HepG2 (cell line): ENCODE results near the gene NEURL2. TPM values are rescaled to one million over a fixed set of nuclear protein-coding genes. Genes with fewer than 3 reads are reported as not detected.

Source experiments
- AKAP8 ChIP-seq: sonication (generic); formaldehyde crosslinking; IDR thresholded peaks from 2 replicates; pipeline ENCODE4 v1.5.1; 2020; ENCODE audit warnings: mild to moderate bottlenecking, missing genetic modification reagents
- ATF7-NPFF ChIP-seq: sonication (generic); formaldehyde crosslinking; IDR thresholded peaks from 2 replicates; pipeline ENCODE4 v1.8.1; 2023; ENCODE audit warnings: mild to moderate bottlenecking, low read depth, missing genetic modification reagents, moderate library complexity
- FOSL2 ChIP-seq: sonication (generic); formaldehyde crosslinking; IDR thresholded peaks from 2 replicates; pipeline ENCODE4 v1.4.0; 2020; ENCODE audit warnings: missing genetic modification reagents
- HNRNPK ChIP-seq: fragments of 200-400 bp; formaldehyde crosslinking; IDR thresholded peaks from 2 replicates; pipeline ENCODE4 v1.6.1; 2018; ENCODE audit warnings: low read length, low read depth, moderate library complexity, mild to moderate bottlenecking; ENCODE audit not compliant: poor library complexity, severe bottlenecking
- HOXA3 ChIP-seq: sonication (generic); formaldehyde crosslinking; IDR thresholded peaks from 2 replicates; pipeline ENCODE4 v1.5.0; 2020; ENCODE audit warnings: missing genetic modification reagents
- NCOA1 ChIP-seq: sonication (generic); formaldehyde crosslinking; IDR thresholded peaks from 2 replicates; pipeline ENCODE4 v1.9.0; 2021; ENCODE audit warnings: missing genetic modification reagents
- NFE2L1 ChIP-seq: sonication (generic); formaldehyde crosslinking; IDR thresholded peaks from 2 replicates; pipeline ENCODE4 v1.4.0; 2020; ENCODE audit warnings: missing genetic modification reagents, mild to moderate bottlenecking, borderline replicate concordance
- REL ChIP-seq: sonication (generic); formaldehyde crosslinking; conservative IDR thresholded peaks from 2 replicates; pipeline ENCODE4 v1.8.0; 2022; ENCODE audit warnings: mild to moderate bottlenecking, missing genetic modification reagents, moderate library complexity
- RXRA ChIP-seq: sonication (generic); formaldehyde crosslinking; IDR thresholded peaks from 2 replicates; pipeline ENCODE4 v1.5.1; 2020; ENCODE audit warnings: missing genetic modification reagents
- SAFB2 ChIP-seq: sonication (generic); formaldehyde crosslinking; IDR thresholded peaks from 2 replicates; pipeline ENCODE4 v1.5.1; 2020; ENCODE audit warnings: missing genetic modification reagents, low read depth, mild to moderate bottlenecking, borderline replicate concordance
- SP1 ChIP-seq, 2 experiments: fragments of 450-650 bp in 1 of 2; sonication (generic) in 1 of 2; formaldehyde crosslinking in 1 of 2; IDR thresholded peaks; 2 replicates each; pipeline versions ENCODE4 v1.4.0 to v1.6.1; 2016 to 2020; ENCODE audit warnings: missing genetic modification reagents in 1 of 2
- SSRP1 ChIP-seq: IDR thresholded peaks from 2 replicates; pipeline ENCODE4 v1.6.1; 2016; ENCODE audit warnings: control low read depth
- TP53 ChIP-seq: sonication (generic); formaldehyde crosslinking; conservative IDR thresholded peaks from 2 replicates; pipeline ENCODE4 v1.4.0; 2020; ENCODE audit warnings: missing genetic modification reagents
- WIZ ChIP-seq: sonication (generic); formaldehyde crosslinking; IDR thresholded peaks from 2 replicates; pipeline ENCODE4 v1.5.1; 2020; ENCODE audit warnings: mild to moderate bottlenecking, missing genetic modification reagents
- ZNF30 ChIP-seq: sonication (generic); formaldehyde crosslinking; IDR thresholded peaks from 2 replicates; pipeline ENCODE4 v1.5.0; 2020; ENCODE audit warnings: mild to moderate bottlenecking, missing genetic modification reagents
- ZNF556 ChIP-seq: sonication (generic); formaldehyde crosslinking; IDR thresholded peaks from 2 replicates; pipeline ENCODE4 v1.4.0; 2020; ENCODE audit warnings: mild to moderate bottlenecking, missing genetic modification reagents, borderline replicate concordance
- ZNF75D ChIP-seq: sonication (generic); formaldehyde crosslinking; IDR thresholded peaks from 2 replicates; pipeline ENCODE4 v1.8.1; 2023; ENCODE audit warnings: missing genetic modification reagents, mild to moderate bottlenecking, borderline replicate concordance
- ZSCAN12 ChIP-seq: sonication (generic); formaldehyde crosslinking; IDR thresholded peaks from 2 replicates; pipeline ENCODE4 v1.9.0; 2021; ENCODE audit warnings: mild to moderate bottlenecking, missing genetic modification reagents
- polyA plus RNA-seq, 8 experiments: library from polyadenylated mRNA; depleted of rRNA in 3 of 8; stranded (reverse) in 7 of 8; unstranded in 1 of 8; fragments of >200 nt; fragmentation: Illumina TruSeq in 4 of 8; extraction: Trizol in 4 of 8; gene quantifications; 2 replicates each; pipeline versions ENCODE4 v1.2.1 to v1.2.3, GENCODE V29; 2011 to 2016; ENCODE audit warnings: low read depth in 4 of 8, missing spikeins in 1 of 8, mixed read lengths in 1 of 8; ENCODE audit not compliant: insufficient read depth in 1 of 8
- total RNA-seq, 5 experiments: library from RNA; depleted of rRNA; stranded (reverse); fragments of >200 nt; fragmentation: Illumina TruSeq; extraction: Trizol; gene quantifications; 2 replicates each; pipeline ENCODE4 v1.2.3, GENCODE V29; 2016; ENCODE audit warnings: low read depth in 1 of 5
- TF ChIP-seq, protein P1 (sequence below): IDR thresholded peaks from 2 replicates; pipeline ENCODE4 v1.6.1; 2016; ENCODE audit warnings: mild to moderate bottlenecking, missing biosample characterization, missing genetic modification reagents
- TF ChIP-seq, protein P2 (sequence below): sonication (generic); formaldehyde crosslinking; IDR thresholded peaks from 2 replicates; pipeline ENCODE4 v1.5.1; 2020; ENCODE audit warnings: missing genetic modification reagents, mild to moderate bottlenecking, borderline replicate concordance
- TF ChIP-seq, protein P3 (sequence below): sonication (generic); formaldehyde crosslinking; IDR thresholded peaks from 2 replicates; pipeline ENCODE4 v1.9.0; 2022; ENCODE audit warnings: missing genetic modification reagents, mild to moderate bottlenecking, borderline replicate concordance

The NEURL2 gene
- total and polyA plus RNA-seq, 2 of the 13 experiments (the other 11 are each of a cell fraction or from before 2014, with no cell fraction given) = 7.2 to 9.7 TPM

DNA sequence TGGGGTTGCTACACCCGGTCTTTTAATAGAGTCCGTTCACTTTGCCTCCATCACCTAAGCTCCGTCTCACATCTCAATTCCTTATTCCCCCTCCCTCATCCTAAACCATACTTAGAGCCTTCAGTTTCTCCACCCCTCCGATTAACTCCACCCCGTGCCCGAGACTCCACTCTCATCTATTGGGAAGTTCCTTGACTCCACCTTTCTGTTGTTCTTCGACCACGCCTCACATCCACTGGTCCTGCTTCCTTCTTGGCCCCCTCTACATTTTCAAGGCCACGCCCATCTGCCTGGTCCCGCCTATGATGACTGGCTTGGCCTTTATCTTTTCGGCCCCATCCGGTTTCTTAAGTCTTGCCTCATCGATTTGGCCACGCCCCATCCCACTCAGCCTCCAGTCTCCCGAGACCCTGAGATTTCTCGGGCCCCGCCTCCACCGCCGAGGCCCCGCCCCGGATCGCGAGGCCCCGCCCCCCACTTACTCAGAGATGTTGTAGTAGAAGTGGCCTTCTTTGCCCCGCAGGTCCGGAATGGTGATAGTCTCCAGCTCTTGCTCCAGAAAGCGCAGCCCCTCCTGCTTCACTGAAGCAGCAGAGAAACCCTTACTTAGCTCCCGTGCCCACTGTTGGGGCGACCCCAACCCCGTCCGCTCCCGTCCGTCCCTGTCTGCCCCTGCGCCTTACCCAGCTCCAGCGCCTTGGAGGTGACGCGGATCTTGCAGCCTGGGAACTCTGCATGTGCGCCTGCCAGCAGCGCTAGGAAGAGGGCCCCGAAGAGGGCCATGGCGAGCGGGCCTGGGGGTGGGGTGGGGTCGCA, 19.9 kb upstream of the NEURL2 start (continued):
- TF ChIP-seq ZNF30 (CRISPR knock-in tag) (0 out of 2 replicates have a peak, but pooled peaks have one; percentile 10), SAFB2 (peak; percentile 59; the same call in 1 of the 2 replicates), ZNF75D (CRISPR knock-in tag) (peak; percentile 71; the same call in 1 of the 2 replicates), HNRNPK (peak; percentile 6), RXRA (CRISPR knock-in tag) (peak; percentile 12; the same call in 1 of the 2 replicates), NCOA1 (CRISPR knock-in tag) (no peak), SP1 (IDR thresholded peaks at IDR 0.05) (no peak), SP1 (CRISPR knock-in tag; IDR thresholded peaks at IDR 0.05) (peak; percentile 39; the same call in 1 of the 2 replicates), HOXA3 (CRISPR knock-in tag) (0 out of 2 replicates have a peak, but pooled peaks have one; percentile 10), ZNF556 (CRISPR knock-in tag) (no peak), ZSCAN12 (no peak), WIZ (CRISPR knock-in tag) (0 out of 2 replicates have a peak, but pooled peaks have one; percentile 36), AKAP8 (CRISPR knock-in tag) (0 out of 2 replicates have a peak, but pooled peaks have one; percentile 45), TP53 (CRISPR knock-in tag) (no peak), ATF7-NPFF (CRISPR knock-in tag) (0 out of 2 replicates have a peak, but pooled peaks have one; percentile 31), NFE2L1 (CRISPR knock-in tag) (no peak), SSRP1 (CRISPR knock-in tag) (no peak), FOSL2 (CRISPR knock-in tag) (0 out of 2 replicates have a peak, but pooled peaks have one; percentile 17), REL (CRISPR knock-in tag) (0 out of 2 replicates have a peak, but pooled peaks have one; percentile 25)
- TF ChIP-seq, protein P1, sequence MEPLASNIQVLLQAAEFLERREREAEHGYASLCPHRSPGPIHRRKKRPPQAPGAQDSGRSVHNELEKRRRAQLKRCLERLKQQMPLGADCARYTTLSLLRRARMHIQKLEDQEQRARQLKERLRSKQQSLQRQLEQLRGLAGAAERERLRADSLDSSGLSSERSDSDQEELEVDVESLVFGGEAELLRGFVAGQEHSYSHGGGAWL (CRISPR knock-in tag) = no peak
- TF ChIP-seq, protein P2, sequence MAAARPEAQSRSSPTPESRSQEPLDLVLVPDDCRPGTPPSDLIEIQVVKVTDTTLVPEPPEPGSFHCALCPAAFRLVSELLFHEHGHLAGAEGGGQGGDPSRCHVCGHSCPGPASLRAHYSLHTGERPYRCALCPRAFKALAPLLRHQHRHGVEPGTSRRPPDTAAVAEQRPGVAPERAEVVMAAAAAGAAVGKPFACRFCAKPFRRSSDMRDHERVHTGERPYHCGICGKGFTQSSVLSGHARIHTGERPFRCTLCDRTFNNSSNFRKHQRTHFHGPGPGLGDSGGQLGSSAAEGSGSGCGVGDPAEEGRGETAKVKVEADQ = 0 out of 2 replicates have a peak, but pooled peaks have one; percentile 55
- TF ChIP-seq, protein P3, sequence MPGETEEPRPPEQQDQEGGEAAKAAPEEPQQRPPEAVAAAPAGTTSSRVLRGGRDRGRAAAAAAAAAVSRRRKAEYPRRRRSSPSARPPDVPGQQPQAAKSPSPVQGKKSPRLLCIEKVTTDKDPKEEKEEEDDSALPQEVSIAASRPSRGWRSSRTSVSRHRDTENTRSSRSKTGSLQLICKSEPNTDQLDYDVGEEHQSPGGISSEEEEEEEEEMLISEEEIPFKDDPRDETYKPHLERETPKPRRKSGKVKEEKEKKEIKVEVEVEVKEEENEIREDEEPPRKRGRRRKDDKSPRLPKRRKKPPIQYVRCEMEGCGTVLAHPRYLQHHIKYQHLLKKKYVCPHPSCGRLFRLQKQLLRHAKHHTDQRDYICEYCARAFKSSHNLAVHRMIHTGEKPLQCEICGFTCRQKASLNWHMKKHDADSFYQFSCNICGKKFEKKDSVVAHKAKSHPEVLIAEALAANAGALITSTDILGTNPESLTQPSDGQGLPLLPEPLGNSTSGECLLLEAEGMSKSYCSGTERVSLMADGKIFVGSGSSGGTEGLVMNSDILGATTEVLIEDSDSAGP (CRISPR knock-in tag) = no peak
